GM18505 (cell line): ENCODE results near the gene STAU1.

ENCODE experiments used
- ATAC-seq: cut with Tn5 transposase; IDR thresholded peaks from one replicate; pipeline ENCODE4 v1.9.1; 2021; ENCODE audit not compliant: unreplicated experiment
- POLR2A ChIP-seq: IDR thresholded peaks from 4 replicates; pipeline ENCODE4 v1.6.1; 2011; ENCODE audit warnings: borderline replicate concordance; ENCODE audit not compliant: insufficient read depth, insufficient read length; ENCODE audit errors: extremely low read depth

The STAU1 gene

DNA sequence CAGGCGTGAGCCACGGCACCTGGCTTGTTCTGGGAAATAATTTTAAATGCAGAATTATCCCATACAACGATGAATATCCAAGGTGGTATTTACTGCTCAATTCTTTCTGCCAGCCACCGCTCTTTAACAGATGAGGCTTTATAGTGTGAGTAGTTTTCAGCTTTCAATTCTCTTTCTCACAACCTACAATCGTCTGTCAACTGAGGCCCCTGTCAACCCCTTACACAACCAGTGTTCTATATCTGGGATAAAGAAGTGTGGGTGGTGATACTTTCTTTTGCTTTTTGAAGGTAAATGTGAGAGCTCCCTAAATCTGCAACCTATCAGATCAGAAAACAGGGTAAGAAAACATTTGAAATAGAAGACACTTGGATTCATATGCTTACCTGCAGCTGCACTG lies 22.5 kb downstream of the STAU1 start:
- no peak for TF ChIP-seq POLR2A
- ATAC-seq, result no peak

DNA sequence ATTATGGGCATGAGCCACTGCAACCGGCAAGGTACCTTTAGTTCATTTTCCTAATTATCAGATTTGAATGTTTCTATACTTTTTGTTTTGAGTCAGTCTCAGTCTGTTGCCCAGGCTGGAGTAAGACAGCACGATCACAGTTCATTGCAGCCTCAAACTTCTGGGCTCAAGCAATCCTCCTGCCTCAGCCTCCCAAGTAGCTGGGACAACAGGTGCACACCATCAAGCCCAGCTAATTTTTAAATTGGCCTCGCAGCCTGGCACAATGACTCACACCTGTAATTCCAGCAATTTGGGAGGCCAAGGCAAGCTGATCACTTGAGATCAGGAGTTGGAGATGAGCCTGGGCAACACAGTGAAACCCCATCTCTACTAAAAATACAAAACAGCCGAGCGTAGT lies 24.4 kb downstream of the STAU1 start:
- TF ChIP-seq POLR2A, result no peak
- no peak for ATAC-seq

DNA sequence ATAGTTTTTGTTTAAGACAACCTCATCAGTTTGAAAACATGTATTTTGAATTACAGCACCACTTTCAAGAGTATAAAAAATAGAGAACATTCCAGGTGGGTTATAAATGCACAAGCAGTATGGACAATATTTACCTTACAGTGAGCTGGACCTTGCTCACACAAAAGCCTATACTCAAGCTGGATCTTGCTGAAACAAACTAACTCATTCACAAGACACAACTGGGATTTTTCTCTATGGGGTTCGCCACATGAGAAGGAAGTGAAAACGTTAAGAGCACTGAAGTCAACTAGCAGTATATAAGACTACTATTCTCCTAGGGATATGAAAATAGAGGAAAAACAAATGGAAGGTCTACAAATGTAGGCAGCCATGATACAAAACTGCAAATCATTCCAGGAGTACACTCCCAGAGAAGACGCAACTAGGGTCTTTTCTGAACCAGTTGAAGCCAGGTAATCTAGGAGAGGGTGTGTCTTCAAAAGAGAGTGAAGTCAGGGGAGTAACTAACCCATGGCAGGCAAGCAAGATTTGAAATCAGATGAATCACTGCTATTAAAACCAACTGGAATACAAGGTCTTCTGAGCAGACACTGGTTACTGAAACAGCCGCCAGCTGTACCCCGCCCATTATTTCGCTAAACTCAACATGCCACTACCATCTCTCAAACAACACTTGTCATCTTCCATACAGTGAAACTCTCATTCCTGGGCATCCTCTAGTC lies 26.5 kb downstream of the STAU1 start:
- ATAC-seq, result no peak
- TF ChIP-seq POLR2A, result no peak

DNA sequence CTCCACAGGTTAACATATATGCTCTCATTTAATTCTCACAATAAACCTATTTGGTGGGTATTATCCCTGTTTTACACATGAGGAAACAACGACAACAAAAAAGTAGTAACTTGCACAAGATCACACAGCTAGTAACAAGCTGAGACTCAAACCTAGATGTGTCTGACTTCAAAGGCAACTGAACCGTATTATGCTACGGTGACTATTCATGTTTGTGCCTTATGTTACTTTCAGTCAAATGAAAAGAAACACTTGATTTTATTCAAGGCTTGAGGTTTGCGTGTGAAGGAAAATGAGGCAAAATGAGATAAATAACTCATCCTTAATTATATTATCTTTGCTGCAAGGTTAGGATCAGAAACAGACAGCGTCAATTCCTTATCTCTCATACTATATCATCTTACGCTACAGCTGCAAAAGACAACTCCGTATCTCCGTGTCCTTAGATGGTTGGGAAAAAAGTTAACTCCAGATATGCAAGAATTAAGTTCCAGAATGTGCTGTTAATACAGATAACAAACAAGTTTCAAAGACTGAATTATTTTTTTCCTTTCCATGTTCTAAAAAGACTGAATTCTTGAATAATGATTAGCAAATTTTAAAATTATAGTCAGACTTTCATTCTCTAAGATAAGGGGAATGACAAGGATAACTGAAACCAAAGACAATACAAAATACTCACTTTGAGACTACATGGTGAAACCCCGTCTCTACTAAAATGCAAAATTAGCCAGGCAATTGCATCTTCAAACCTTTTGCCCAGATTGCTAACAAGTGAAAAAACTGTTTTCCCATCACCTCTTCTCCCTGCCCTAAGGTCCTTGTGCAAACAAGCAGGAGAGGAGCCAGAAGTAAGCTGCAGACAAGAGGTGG lies 27.8 kb downstream of the STAU1 start:
- no peak for TF ChIP-seq POLR2A

DNA sequence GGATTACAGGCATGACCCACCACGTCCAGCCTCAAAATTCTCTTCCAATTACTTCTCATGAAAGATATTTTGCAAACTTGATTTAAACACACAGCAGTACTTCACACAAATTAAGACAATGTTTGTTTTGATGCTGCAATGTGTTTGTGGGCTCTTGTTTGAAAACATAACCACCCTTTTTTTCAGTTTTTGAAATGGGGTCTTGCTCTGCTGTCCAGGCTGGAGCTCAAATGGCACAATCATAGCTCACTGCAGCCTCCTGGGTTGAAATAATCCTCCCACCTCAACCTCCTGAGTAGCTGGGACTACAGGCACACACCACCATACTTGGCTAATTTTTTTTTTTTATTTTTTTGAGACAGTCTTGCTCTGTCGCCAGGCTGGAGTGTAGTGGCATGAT lies 31.0 kb downstream of the STAU1 start:
- ATAC-seq, result no peak
- TF ChIP-seq POLR2A, result no peak

More for the DNA sequence above, 27.8 kb downstream of the STAU1 start:
- no peak for ATAC-seq

DNA sequence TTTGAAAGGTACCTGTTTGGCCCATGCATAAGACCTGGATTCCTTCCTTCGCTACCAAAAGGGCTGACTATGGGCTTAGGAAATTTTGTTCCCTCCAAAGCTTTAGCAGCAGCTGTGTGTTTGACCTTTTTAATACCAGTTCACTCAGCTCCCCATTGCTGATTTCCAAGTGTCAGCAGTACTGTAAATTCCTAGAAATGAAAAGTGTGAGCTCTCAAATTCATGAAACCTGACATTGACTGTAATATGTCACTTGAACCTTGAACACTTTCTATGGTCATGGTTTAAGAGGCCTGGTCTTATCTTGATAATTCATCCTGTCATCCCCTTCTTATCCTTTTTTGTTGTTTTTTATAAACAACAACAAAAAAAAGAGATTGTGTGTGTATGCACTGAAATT lies 31.7 kb downstream of the STAU1 start:
- ATAC-seq, result no peak

DNA sequence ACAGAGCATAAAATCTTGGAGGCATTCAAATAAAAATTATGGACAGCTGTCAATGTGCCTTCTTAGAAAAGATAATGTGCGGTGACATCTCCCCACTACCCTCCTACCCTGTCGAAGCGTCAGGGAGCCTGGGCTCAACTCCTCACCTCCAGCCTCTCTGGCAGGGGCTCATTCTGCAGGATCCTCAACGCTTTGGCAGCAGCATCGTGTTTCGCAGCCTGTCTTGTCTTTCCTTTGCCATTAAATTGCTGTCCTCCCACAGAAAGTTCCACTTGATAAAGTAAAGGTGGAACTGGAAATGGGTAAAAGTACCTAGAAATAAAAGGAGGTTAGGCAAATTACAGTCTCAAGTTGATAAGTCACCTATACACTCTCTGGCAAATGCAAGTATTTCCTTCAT lies 36.7 kb downstream of the STAU1 start:
- ATAC-seq, result no peak

More for the DNA sequence above, 31.7 kb downstream of the STAU1 start:
- TF ChIP-seq POLR2A, result no peak

DNA sequence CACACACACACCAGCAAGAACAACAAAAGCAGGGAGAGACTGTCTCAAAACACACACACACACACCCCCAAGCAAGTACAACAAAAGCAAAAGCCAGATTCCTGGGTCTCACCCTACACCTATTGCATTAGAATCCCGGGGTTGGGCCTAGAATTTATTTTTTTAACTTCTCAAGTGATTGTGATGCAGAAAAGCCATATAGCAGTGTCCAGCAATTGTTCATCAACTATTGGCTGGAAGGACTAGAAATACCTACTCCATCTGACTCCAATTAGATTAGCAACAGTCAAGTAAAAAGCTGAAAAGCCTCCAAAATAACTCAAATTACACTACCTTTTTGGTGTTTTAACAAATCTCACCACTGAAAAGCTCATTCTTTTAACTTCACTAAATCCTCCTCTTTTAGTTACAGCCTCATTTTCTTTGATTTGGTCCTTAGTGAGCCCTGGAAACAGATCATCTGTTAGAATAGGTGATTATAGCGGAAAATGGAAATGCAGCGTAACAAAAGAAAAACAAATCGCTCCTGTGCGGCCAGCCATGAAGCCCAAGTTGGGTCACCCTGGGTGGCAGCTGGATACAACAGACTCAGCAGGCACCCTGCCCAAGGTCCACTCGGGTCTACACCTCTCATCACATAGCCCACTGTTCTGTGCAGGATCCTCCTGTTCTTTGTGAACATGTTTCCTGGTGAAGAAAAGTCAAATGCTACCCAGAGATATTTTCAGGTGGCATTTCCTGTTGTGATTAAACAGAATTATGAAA lies 38.7 kb downstream of the STAU1 start:
- TF ChIP-seq POLR2A, result no peak
- ATAC-seq, result no peak

More for the DNA sequence above, 36.7 kb downstream of the STAU1 start:
- TF ChIP-seq POLR2A, result no peak

DNA sequence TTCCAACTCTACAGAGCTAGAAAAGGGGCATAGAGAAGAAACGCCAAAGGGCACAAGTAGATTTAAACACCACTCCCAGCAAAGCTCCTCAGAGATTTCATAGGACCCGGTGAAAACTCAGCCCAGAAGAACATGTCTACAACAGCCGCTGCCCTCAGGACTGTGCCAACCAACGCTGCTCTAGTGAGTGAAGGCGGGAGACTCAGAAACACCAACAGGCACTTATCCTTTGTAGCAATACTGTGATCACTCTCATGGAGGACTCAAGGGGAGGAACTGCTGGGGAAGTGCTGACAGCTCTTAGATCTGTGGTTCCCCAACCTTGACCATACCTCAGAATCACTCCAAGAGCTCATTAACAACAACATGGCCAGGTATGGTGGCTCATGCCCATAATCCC lies 39.5 kb downstream of the STAU1 start:
- ATAC-seq, result no peak
- TF ChIP-seq POLR2A, result no peak

DNA sequence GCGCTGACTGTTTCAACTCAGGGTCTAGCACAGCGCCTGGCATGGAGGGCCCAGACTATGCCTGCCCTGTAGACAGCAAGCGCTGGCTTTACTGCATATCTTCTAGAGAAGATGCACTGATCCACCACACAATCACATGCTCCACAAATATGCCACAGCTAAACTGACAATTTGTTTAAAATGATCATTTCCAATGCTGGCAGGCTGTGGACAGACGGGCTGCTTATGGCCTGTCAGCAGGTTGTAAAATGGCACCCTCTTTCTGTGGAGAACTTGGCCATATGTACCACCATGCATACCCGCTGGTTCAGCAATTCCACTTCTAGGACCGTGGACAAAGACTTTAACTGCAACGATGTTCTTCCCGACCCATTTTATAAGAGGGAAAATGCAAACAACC lies 40.8 kb downstream of the STAU1 start:
- TF ChIP-seq POLR2A, result no peak
- ATAC-seq, result no peak

DNA sequence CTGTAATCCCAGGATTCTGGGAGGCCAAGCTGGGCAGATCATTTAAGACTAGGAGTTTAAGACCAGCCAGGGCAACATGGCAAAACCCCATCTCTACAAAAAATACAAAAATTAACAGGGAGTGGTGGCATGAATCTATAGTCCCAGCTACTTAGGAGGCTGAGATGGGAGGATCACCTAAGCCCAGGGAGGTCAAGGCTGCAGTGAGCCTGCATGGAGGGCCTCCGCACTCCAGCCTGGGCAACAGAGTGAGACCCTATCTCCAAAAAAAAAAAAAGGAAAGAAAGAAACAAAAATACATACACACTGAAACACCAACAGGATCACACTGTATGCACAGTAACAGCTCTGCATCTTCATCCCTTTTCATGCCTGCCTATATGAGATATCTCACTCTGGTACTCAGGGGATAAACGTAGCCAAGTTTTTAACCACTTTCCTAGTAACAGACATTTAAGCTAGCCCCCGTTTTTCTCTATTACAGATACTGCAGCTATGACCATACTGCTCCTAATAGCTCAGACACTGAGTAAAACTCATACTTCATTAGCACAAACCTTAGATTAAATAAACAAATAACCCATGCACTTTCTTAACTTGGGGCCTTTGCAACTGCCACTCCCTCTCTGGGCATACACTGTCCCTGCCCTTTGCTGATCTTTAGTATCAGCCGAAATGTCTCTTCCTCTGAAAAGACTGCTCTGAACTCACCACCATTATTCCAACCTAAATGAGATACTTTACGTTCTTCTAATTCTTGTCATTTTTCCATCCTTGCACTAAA lies 41.5 kb downstream of the STAU1 start:
- ATAC-seq, result no peak
- no peak for TF ChIP-seq POLR2A

DNA sequence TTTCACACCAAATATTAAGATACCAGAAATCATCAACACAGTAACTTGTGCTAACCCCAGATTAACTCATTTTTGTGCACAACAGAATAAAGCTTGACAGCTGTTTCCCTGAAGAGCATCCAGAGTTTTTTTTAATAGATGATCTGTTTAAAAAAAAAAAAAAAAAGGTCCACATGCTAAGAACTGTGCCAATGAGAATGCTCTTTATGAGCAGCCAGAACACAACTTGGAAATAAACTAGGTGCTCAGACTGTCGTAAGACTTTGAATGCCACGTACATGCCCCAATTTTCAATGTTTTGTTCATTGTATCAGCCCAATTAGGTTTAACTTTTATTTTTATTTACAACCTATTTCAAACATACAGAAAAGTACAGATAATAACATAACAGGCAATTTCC lies 47.3 kb downstream of the STAU1 start:
- TF ChIP-seq POLR2A, result no peak
- no peak for ATAC-seq

DNA sequence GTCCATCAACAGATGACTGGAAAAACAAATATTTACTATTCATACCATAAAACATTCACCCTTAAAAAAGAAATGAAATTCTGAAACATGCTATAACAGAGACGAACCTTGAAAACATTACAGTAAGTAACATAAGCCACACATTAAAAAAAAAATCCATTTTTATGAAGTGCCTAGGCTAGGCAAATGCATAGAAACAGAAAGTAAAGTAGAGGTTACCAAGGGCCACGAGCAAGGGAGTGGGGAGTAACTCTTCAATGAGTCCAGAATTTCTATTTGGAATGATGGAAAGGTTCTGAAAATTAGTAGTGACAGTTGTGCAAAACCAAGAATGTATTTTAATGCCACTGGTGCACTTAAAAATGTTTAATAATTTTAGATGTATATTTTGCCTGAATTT lies 47.7 kb downstream of the STAU1 start:
- no peak for ATAC-seq
- TF ChIP-seq POLR2A, result no peak
